ENCODE measurements around the gene MGAT4B. TPM values are rescaled to one million over a fixed set of nuclear protein-coding genes. Genes with fewer than 3 reads are reported as not detected.

MGAT4B gene
- polyA plus RNA-seq, 1 donor (not counting 4 experiments of a cell fraction or from before 2014, with no cell fraction given) = 69.8 TPM

GRCh38 chr5:179772351-179772750 is 34.3 kb downstream of the MGAT4B start:
- dilution Hi-C loops (cut with MboI; ENCODE audit: extremely low pct_ligation_motif_present, low sequenced_read_pairs) = no loop called here
- H3K27ac ChIP-seq (ENCODE audit: control insufficient read depth, insufficient read depth, low read length) = no peak overlapping the region
- no peak overlapping the region for H2AFZ ChIP-seq (ENCODE audit: control insufficient read depth, low read length)
- no peak overlapping the region for H3K4me3 ChIP-seq (ENCODE audit: control insufficient read depth in 2 of 3, extremely low read depth in 1 of 3, insufficient read depth in 2 of 3, low read depth in 1 of 3, low read length in 3 of 3)
- peaks cover 29 to 45% of the 10 kb centered on the region in 2 experiments for H3K36me3 ChIP-seq (ENCODE audit: control insufficient read depth in 2 of 2, extremely low read depth in 1 of 2, insufficient read depth in 2 of 2, low read length in 2 of 2)
- FAIRE-seq = no peak
- H3K79me2 ChIP-seq (ENCODE audit: control insufficient read depth, insufficient read depth, low read length) = no peaks in the 10 kb centered on the region
- H3K4me1 ChIP-seq (ENCODE audit: control insufficient read depth, extremely low read depth, insufficient read depth, low read length) = no peaks in the 10 kb centered on the region
- no peak overlapping the region for H3K4me2 ChIP-seq (ENCODE audit: control insufficient read depth, extremely low read depth, insufficient read depth, low read depth, low read length)
- no peak overlapping the region for H3K9ac ChIP-seq (ENCODE audit: control insufficient read depth, extremely low read depth, insufficient read depth, low read length)
- H3K9me3 ChIP-seq (ENCODE audit: control insufficient read depth, low read depth, low read length) = no peaks in the 10 kb centered on the region
- no peak for DNase-seq (ENCODE audit: low read depth, low spot score)
- peaks cover 2% of the 10 kb centered on the region for H4K20me1 ChIP-seq (ENCODE audit: control insufficient read depth, extremely low read depth, insufficient read depth, low read length)
- TF ChIP-seq, protein P1, sequence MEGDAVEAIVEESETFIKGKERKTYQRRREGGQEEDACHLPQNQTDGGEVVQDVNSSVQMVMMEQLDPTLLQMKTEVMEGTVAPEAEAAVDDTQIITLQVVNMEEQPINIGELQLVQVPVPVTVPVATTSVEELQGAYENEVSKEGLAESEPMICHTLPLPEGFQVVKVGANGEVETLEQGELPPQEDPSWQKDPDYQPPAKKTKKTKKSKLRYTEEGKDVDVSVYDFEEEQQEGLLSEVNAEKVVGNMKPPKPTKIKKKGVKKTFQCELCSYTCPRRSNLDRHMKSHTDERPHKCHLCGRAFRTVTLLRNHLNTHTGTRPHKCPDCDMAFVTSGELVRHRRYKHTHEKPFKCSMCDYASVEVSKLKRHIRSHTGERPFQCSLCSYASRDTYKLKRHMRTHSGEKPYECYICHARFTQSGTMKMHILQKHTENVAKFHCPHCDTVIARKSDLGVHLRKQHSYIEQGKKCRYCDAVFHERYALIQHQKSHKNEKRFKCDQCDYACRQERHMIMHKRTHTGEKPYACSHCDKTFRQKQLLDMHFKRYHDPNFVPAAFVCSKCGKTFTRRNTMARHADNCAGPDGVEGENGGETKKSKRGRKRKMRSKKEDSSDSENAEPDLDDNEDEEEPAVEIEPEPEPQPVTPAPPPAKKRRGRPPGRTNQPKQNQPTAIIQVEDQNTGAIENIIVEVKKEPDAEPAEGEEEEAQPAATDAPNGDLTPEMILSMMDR (optimal IDR thresholded peaks at IDR 0.05 in 1 of 3, IDR thresholded peaks at IDR 0.05 in 1 of 3, conservative IDR thresholded peaks at IDR 0.05 in 1 of 3; ENCODE audit: extremely low read depth in 1 of 3, insufficient read depth in 2 of 3, low read length in 3 of 3) = no peak
- no peak for TF ChIP-seq EZH2 (IDR thresholded peaks at IDR 0.05; ENCODE audit: low read length)
- no peaks in the 10 kb centered on the region for H3K27me3 ChIP-seq (ENCODE audit: control insufficient read depth, extremely low read depth, insufficient read depth, low read length)
- H3K9me1 ChIP-seq (ENCODE audit: control insufficient read depth, extremely low read depth, insufficient read depth, low read length) = no peaks in the 10 kb centered on the region

- Histone ChIP-seq H3K9me3 (ENCODE audit: control insufficient read depth, low read depth, low read length) (no peaks in the 10 kb centered on the region), H3K27me3 (ENCODE audit: control insufficient read depth, extremely low read depth, insufficient read depth, low read length) (no peaks in the 10 kb centered on the region), H3K4me3 (ENCODE audit: control insufficient read depth in 2 of 3, extremely low read depth in 1 of 3, insufficient read depth in 2 of 3, low read depth in 1 of 3, low read length in 3 of 3) (no peak overlapping the region), H3K4me1 (ENCODE audit: control insufficient read depth, extremely low read depth, insufficient read depth, low read length) (no peaks in the 10 kb centered on the region), H3K9me1 (ENCODE audit: control insufficient read depth, extremely low read depth, insufficient read depth, low read length) (no peaks in the 10 kb centered on the region), H3K79me2 (ENCODE audit: control insufficient read depth, insufficient read depth, low read length) (peaks cover 3% of the 10 kb centered on the region), H2AFZ (ENCODE audit: control insufficient read depth, low read length) (no peak overlapping the region), H3K9ac (ENCODE audit: control insufficient read depth, extremely low read depth, insufficient read depth, low read length) (no peak overlapping the region), H3K27ac (ENCODE audit: control insufficient read depth, insufficient read depth, low read length) (no peak overlapping the region), H3K36me3 (ENCODE audit: control insufficient read depth in 2 of 2, extremely low read depth in 1 of 2, insufficient read depth in 2 of 2, low read length in 2 of 2) (peaks cover 33 to 47% of the 10 kb centered on the region in 2 experiments), H3K4me2 (ENCODE audit: control insufficient read depth, extremely low read depth, insufficient read depth, low read depth, low read length) (no peak overlapping the region), H4K20me1 (ENCODE audit: control insufficient read depth, extremely low read depth, insufficient read depth, low read length) (peaks cover 2% of the 10 kb centered on the region)
- FAIRE-seq (no peak), DNase-seq (ENCODE audit: low read depth, low spot score) (no peak)
- dilution Hi-C loops (cut with MboI; ENCODE audit: extremely low pct_ligation_motif_present, low sequenced_read_pairs) = no loop called here
- no peak for TF ChIP-seq EZH2 (IDR thresholded peaks at IDR 0.05; ENCODE audit: low read length)
- TF ChIP-seq, protein P1 (optimal IDR thresholded peaks at IDR 0.05 in 1 of 3, IDR thresholded peaks at IDR 0.05 in 1 of 3, conservative IDR thresholded peaks at IDR 0.05 in 1 of 3; ENCODE audit: extremely low read depth in 1 of 3, insufficient read depth in 2 of 3, low read length in 3 of 3) = no peak
Observed at GRCh38 chr5:179771311-179771895, 35.3 kb downstream of the MGAT4B start.

All from keratinocyte (primary cell).